Keratinocyte (primary cell): ENCODE measurements around the gene PDE11A. TPM values are rescaled to one million over a fixed set of nuclear protein-coding genes. Genes with fewer than 3 reads are reported as not detected.

Experiments
- DNase-seq: peaks from one replicate; pipeline ENCODE4 v3.0.0-alpha.2; 2011; ENCODE audit warnings: low read depth, missing footprints, low spot score
- FAIRE-seq: peaks from 2 replicates; lab custom pipeline; 2011; peaks lifted over from hg19 to GRCh38; lab: Jason Lieb, UNC
- H2AFZ ChIP-seq: 2 replicates; pipeline ENCODE4 v1.6.0; 2012; ENCODE audit warnings: low read length, control low read depth, inconsistent platforms; ENCODE audit not compliant: control insufficient read depth
- H3K27ac ChIP-seq: 2 replicates; pipeline ENCODE4 v1.5.1; 2011; ENCODE audit warnings: low read length; ENCODE audit not compliant: control insufficient read depth, insufficient read depth
- H3K27me3 ChIP-seq: 3 replicates; pipeline ENCODE4 v1.6.0; 2011; ENCODE audit warnings: low read length; ENCODE audit not compliant: control insufficient read depth, insufficient read depth; ENCODE audit errors: extremely low read depth
- H3K36me3 ChIP-seq, 2 experiments: 2 replicates in 1 of 2; 3 replicates in 1 of 2; pipeline ENCODE4 v1.5.1; 2011; ENCODE audit warnings: low read length in 2 of 2, mild to moderate bottlenecking in 1 of 2; ENCODE audit not compliant: control insufficient read depth in 2 of 2, insufficient read depth in 2 of 2; ENCODE audit errors: extremely low read depth in 1 of 2
- H3K4me1 ChIP-seq: 3 replicates; pipeline ENCODE4 v1.5.1; 2011; ENCODE audit warnings: low read length; ENCODE audit not compliant: control insufficient read depth, insufficient read depth; ENCODE audit errors: extremely low read depth
- H3K4me2 ChIP-seq: 3 replicates; pipeline ENCODE4 v1.6.0; 2011; ENCODE audit warnings: low read depth, low read length; ENCODE audit not compliant: control insufficient read depth, insufficient read depth; ENCODE audit errors: extremely low read depth
- H3K4me3 ChIP-seq, 3 experiments: fragments of 200-600 bp in 1 of 3; sonication (generic) in 1 of 3; 2 replicates in 2 of 3; 3 replicates in 1 of 3; pipeline ENCODE4 v1.5.1; 2011 to 2016; ENCODE audit warnings: low read length in 3 of 3, mild to moderate bottlenecking in 3 of 3, control low read depth in 2 of 3, inconsistent platforms in 1 of 3, low read depth in 1 of 3, mixed read lengths in 1 of 3, mixed run types in 1 of 3, moderate library complexity in 1 of 3; ENCODE audit not compliant: control insufficient read depth in 2 of 3, insufficient read depth in 2 of 3; ENCODE audit errors: extremely low read depth in 1 of 3
- H3K79me2 ChIP-seq: 2 replicates; pipeline ENCODE4 v1.6.0; 2012; ENCODE audit warnings: low read length; ENCODE audit not compliant: control insufficient read depth, insufficient read depth
- H3K9ac ChIP-seq: 3 replicates; pipeline ENCODE4 v1.6.0; 2011; ENCODE audit warnings: low read length; ENCODE audit not compliant: control insufficient read depth, insufficient read depth; ENCODE audit errors: extremely low read depth
- H3K9me1 ChIP-seq: 3 replicates; pipeline ENCODE4 v1.6.0; 2011; ENCODE audit warnings: low read length; ENCODE audit not compliant: control insufficient read depth, insufficient read depth; ENCODE audit errors: extremely low read depth
- H3K9me3 ChIP-seq: 2 replicates; pipeline ENCODE4 v1.5.1; 2012; ENCODE audit warnings: low read depth, low read length; ENCODE audit not compliant: control insufficient read depth
- H4K20me1 ChIP-seq: 3 replicates; pipeline ENCODE4 v1.6.0; 2011; ENCODE audit warnings: low read length; ENCODE audit not compliant: control insufficient read depth, insufficient read depth; ENCODE audit errors: extremely low read depth
- EZH2 ChIP-seq: IDR thresholded peaks from one replicate; pipeline ENCODE4 v1.6.1; 2012; ENCODE audit warnings: inconsistent platforms, mild to moderate bottlenecking, low read length, moderate library complexity
- dilution Hi-C: fragments of 300-500 bp; cut with MboI; formaldehyde crosslinking; loops from one replicate; pipeline ENCODE4 v1.7.0; 2020; ENCODE audit warnings: low sequenced_read_pairs; ENCODE audit not compliant: extremely low pct_ligation_motif_present
- polyA plus RNA-seq, 5 experiments: library from polyadenylated mRNA; depleted of rRNA in 3 of 5; stranded (reverse) in 3 of 5; stranded (forward) in 1 of 5; unstranded in 1 of 5; fragments of >200 nt; gene quantifications; 1 replicate in 1 of 5; 2 replicates in 3 of 5; 3 replicates in 1 of 5; pipeline versions ENCODE4 v1.2.1 to v1.2.3, GENCODE V29; 2011 to 2012; ENCODE audit warnings: missing spikeins in 2 of 5, low read depth in 1 of 5, low replicate concordance in 1 of 5
- TF ChIP-seq, protein P1 (sequence below), 3 experiments: IDR thresholded peaks in 1 of 3; conservative IDR thresholded peaks in 1 of 3; optimal IDR thresholded peaks in 1 of 3; 2 replicates in 2 of 3; 3 replicates in 1 of 3; pipeline versions ENCODE3 to v1.5.1; 2011; ENCODE audit warnings: low read length in 3 of 3, mild to moderate bottlenecking in 3 of 3, moderate library complexity in 2 of 3, control low read depth in 1 of 3, inconsistent platforms in 1 of 3; ENCODE audit not compliant: insufficient read depth in 2 of 3; ENCODE audit errors: extremely low read depth in 1 of 3

PDE11A gene
- polyA plus RNA-seq, 1 donor (not counting 4 experiments of a cell fraction or from before 2014, with no cell fraction given) = 0.01 TPM

DNA sequence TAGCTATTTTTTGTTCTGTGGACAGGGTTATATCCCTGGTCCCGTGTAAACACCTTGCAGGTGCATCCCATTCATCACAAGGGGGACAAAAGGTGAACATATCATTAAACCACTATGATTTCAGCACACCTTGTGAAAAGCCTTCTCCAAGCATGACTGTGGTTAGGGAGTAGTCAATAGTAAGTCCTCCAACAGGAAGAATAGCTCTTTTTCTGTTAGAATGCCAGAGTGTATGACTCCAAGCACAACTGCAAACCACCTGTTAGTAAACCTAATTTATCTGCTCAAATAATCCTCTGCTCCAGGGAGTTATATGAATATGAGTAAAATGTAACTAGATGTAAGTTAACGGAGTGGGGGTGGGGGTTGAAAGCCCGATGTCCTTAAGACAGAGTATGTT lies 439.5 kb downstream of the PDE11A start:
- TF ChIP-seq, protein P1, sequence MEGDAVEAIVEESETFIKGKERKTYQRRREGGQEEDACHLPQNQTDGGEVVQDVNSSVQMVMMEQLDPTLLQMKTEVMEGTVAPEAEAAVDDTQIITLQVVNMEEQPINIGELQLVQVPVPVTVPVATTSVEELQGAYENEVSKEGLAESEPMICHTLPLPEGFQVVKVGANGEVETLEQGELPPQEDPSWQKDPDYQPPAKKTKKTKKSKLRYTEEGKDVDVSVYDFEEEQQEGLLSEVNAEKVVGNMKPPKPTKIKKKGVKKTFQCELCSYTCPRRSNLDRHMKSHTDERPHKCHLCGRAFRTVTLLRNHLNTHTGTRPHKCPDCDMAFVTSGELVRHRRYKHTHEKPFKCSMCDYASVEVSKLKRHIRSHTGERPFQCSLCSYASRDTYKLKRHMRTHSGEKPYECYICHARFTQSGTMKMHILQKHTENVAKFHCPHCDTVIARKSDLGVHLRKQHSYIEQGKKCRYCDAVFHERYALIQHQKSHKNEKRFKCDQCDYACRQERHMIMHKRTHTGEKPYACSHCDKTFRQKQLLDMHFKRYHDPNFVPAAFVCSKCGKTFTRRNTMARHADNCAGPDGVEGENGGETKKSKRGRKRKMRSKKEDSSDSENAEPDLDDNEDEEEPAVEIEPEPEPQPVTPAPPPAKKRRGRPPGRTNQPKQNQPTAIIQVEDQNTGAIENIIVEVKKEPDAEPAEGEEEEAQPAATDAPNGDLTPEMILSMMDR (optimal IDR thresholded peaks at IDR 0.05 in 1 of 3, IDR thresholded peaks at IDR 0.05 in 1 of 3, conservative IDR thresholded peaks at IDR 0.05 in 1 of 3; ENCODE audit: extremely low read depth in 1 of 3, insufficient read depth in 2 of 3, low read length in 3 of 3) = no peak
- TF ChIP-seq EZH2 = no peak
- Histone ChIP-seq H3K27me3 (no peaks in the 10 kb centered on the region), H3K9me1 (no peaks in the 10 kb centered on the region), H3K4me2 (no peak overlapping the region), H2AFZ (no peak overlapping the region), H3K36me3 (no peaks in the 10 kb centered on the region), H3K9ac (no peak overlapping the region), H3K79me2 (no peaks in the 10 kb centered on the region), H3K4me3 (no peak overlapping the region), H3K4me1 (no peaks in the 10 kb centered on the region), H4K20me1 (no peaks in the 10 kb centered on the region), H3K27ac (no peak overlapping the region), H3K9me3 (no peaks in the 10 kb centered on the region)
- FAIRE-seq (no peak), DNase-seq (no peak)
- dilution Hi-C loops = no loop called here

- DNase-seq (no peak), FAIRE-seq (no peak)
- Histone ChIP-seq H3K4me1 (no peaks in the 10 kb centered on the region), H3K27ac (no peak overlapping the region), H3K79me2 (no peaks in the 10 kb centered on the region), H3K9ac (no peak overlapping the region), H3K9me1 (no peaks in the 10 kb centered on the region), H2AFZ (no peak overlapping the region), H4K20me1 (no peaks in the 10 kb centered on the region), H3K4me2 (no peak overlapping the region), H3K36me3 (no peaks in the 10 kb centered on the region), H3K27me3 (no peaks in the 10 kb centered on the region), H3K9me3 (no peaks in the 10 kb centered on the region), H3K4me3 (no peak overlapping the region)
- dilution Hi-C loops = no loop called here
- TF ChIP-seq EZH2 = no peak
- TF ChIP-seq, protein P1 (optimal IDR thresholded peaks at IDR 0.05 in 1 of 3, IDR thresholded peaks at IDR 0.05 in 1 of 3, conservative IDR thresholded peaks at IDR 0.05 in 1 of 3; ENCODE audit: extremely low read depth in 1 of 3, insufficient read depth in 2 of 3, low read length in 3 of 3) = no peak
Observed at GRCh38 chr2:177631680-177632079, 440.9 kb downstream of the PDE11A start.
